ENCODE data around the gene AQP2.
"Not testable (repeated sequence)": the region's sequence is repeated elsewhere in the genome, so short reads cannot be mapped to it uniquely, and the experiment has no call there.

The AQP2 gene

DNA sequence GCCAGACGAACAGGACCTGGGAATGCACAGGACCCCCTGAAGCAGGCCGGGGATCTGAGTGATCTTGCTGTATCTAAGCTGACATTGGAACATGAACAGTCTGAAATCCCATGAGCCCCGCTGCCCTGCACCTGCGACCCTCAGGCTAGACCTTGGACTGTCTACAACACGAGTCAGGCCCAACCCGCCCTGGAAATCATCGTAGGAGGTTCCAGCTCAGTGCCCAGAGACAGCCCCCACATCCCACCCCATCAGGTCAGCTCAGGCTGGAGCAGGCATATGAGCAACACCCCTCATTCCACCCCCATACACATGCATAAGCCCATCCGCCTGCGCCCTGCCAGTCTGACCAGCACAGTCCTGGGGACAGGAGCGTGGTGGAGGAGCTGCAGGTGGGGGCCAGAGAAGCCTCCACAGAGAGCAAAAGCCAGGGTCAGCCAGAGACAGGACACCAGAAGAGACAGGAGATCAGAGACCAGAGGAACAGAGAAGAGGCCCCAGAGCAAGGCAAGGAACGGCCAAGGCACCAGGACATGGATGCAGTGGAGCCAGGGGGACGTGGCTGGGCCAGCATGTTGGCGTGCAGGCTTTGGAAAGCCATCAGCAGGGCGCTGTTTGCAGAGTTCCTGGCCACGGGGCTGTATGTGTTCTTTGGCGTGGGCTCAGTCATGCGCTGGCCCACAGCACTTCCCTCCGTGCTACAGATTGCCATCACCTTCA, 22.3 kb downstream of the AQP2 start, which contains the start of gene AQP6:
AQP6 (plus strand) TSS at position 307 of the 720 bp plus-strand sequence; CDS start at position 534, 227 bp downstream.
- no peak for DNase-seq

DNA sequence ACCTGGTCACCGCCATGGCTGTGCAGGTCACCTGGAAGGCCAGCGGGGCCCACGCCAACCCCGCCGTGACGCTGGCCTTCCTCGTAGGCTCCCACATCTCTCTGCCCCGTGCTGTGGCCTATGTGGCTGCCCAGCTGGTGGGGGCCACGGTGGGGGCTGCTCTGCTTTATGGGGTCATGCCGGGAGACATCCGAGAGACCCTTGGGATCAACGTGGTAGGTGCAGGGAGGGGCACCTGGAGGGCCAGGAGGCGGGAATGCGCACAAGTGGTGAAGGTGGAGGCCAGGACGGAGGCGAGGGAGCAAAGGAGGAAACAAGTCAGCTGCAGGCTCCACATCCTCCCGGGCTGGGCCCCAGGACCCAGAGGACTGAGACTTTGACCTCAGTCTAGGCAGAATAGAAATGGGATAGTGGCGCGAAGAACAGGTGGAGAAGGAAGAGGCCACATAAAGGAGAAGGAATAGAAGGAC, 22.9 kb downstream of the AQP2 start:
- no peak for DNase-seq

- no peak for DNase-seq
Measured at GRCh38 chr12:49974231-49974675, 23.7 kb downstream of the AQP2 start.

- no peak for DNase-seq
Measured at GRCh38 chr12:49974677-49975317, 24.3 kb downstream of the AQP2 start.

- DNase-seq = no peak
Measured at GRCh38 chr12:49975318-49975761, 24.8 kb downstream of the AQP2 start.

- DNase-seq = no peak
Measured at GRCh38 chr12:49976557-49976956, 26.0 kb downstream of the AQP2 start.

DNA sequence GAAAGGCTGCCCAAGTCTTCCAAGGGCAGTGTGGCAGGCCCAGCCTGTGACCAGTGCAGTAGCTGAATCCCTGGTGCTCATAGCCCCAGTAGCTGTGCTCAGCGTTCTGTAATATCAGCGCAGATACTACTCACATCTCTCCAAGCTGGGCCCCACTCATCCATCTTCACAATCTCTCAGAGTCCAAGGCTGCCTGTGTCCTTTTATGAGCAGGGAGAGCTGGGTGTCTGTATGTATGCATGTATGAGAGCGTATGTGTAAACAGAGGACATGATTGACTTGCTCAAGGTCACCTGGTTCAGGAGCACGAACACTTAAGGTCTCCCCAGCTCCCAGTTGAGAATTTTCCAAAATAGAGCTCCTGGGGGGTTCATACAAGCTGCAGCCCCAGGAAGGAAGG, 27.6 kb downstream of the AQP2 start:
- no peak for DNase-seq

GRCh38 chr12:49979016-49979586, 28.6 kb downstream of the AQP2 start:
- no peak for DNase-seq

- no peak for DNase-seq
Measured at GRCh38 chr12:49979791-49980190, 29.3 kb downstream of the AQP2 start.

- DNase-seq = no peak
Measured at GRCh38 chr12:49980501-49981349, 30.2 kb downstream of the AQP2 start.

DNA sequence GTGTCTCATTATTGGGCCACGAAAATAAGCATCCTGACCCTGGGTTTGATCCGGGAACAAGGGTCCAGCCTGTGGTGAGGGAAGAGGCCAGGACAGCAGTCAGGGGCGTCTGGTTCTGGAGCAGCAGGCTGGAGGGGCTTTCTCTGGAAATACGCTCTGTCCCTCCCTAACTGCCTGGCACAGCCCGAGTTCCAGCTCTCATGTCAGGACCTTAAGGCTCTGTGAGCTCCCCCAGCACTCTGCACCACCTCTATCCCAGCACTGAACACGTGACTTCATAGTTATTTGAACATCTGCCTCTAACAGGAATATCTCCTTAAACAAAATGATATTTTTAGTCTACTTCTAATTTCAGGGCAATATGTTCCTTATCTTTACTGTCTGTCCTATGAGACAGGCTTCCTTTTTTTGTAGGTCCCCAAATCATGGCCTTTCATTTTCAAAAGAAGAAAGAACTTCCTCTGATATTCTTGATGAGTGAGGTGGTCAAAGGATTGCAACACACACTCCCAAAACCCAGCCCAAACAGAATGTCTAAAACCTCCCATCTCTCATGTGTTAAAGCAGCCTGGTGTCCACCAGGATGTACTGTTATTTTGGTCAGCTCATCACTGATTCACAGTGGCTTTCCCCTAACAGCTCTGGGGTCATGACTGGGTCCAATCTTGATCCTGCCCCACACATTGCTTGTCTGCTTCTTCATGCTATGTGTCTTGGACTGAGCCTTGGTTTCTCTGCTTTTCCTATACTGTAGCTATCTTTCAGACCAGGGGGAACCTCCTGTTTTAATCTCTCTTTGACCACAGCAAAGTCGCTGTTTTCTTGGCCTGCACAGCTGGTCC, 31.9 kb downstream of the AQP2 start:
- no peak for DNase-seq

GRCh38 chr12:49983892-49984291, 33.4 kb downstream of the AQP2 start:
- peak; percentile 72 to 76 for DNase-seq

DNA sequence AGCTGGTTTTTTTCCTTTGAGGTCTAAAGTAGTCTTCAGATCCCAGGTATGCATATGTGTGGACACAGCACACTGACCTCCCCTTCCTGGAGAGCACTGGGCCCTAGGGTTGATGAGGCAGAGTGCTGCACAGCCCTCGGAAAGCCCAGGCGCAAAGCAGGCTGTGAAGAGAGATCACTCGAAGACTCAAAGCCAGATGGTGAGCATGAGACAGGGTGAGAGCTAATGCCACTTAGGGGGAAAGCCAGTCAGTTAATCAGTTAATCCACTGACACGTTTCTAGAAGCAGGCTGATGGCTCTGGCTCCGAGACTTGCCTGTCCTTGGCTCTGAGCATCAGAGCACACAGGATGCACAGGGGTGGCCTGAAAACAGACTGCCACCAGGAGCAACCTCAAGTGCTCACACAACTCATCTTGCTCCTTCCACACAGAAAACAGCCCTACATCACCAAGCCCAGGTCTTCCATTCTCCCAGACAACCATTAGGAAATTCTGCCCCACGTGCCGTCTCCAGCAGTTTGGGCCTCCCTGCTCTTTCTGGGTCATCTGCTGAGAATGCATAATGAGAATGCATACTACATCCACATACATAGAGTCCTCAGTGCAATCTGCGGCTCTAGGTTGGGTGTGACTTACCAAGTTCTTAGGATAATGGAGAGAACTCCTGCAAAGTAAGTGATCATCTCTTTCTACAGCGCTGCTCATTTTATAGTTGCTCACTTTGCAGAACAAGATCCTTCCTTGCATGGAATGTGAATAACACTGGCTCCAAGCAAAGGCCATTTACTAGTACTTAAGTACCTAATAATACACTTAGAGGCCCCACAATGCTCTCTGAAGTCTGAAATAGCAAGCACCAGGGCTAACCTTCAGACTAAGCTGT, 34.2 kb downstream of the AQP2 start:
- no peak for DNase-seq

DNA sequence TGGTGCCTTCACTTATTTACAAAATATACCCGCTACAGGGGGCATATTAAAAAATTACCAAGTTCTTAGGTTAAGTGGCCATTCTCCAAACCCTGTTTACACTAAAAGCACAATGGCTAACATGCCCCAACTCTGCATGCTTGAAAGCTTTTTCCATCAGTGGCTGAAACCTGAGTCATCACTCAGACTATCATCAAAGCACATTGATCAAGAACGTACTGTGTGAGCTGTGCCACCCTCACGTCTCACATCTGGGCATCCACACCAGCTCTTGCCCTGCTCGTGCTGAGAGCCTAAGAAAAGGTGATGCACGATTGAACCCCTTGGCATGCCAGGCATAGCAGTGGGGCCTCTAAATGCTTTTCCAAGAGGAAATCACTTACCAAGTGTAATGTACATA, 35.4 kb downstream of the AQP2 start:
- no peak for DNase-seq

GRCh38 chr12:49986476-49986875, 35.9 kb downstream of the AQP2 start:
- not testable (repeated sequence) for DNase-seq

- DNase-seq = no peak
Measured at GRCh38 chr12:49987625-49988303, 37.2 kb downstream of the AQP2 start.

DNA sequence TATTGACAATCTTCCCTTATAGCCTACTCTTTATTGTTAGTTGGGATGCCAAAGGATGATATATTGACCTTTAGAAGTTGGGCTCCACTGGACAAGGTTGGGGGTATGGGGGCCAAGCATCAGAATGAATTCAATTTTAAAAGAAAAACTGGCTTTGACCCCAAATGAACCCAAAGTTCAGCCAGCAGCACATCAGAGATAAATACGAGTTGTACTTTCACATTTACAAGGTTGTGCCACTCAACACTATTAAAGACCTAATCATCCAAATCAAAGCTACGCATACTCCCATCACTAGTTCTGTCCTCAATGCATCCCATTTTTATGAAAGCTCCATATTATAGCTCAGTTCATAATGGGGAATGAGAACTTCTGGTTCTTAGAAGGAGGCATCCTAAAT, 38.9 kb downstream of the AQP2 start:
- not testable (repeated sequence) for DNase-seq

DNA sequence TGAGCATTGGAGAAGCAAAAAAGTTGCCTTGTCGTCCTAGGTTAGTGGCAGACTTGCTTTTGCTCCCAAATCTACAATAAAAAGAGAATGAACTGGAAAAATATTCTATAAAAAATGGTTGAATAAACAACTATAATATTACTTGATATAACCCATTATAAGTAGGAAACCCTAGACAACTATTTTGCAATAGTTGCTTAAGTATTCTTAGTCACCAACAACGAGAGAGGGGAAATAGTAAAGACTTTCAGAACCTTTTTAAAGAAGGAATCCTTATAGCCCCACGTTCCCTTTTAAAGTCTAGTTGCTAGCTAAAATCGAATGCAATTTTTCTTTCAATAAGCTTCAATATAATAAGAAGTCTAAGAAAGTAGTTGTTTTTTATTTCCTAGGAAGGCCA, 39.7 kb downstream of the AQP2 start:
- DNase-seq = no peak

- no peak for DNase-seq
Measured at GRCh38 chr12:49998453-49998852, 47.9 kb downstream of the AQP2 start.

DNA sequence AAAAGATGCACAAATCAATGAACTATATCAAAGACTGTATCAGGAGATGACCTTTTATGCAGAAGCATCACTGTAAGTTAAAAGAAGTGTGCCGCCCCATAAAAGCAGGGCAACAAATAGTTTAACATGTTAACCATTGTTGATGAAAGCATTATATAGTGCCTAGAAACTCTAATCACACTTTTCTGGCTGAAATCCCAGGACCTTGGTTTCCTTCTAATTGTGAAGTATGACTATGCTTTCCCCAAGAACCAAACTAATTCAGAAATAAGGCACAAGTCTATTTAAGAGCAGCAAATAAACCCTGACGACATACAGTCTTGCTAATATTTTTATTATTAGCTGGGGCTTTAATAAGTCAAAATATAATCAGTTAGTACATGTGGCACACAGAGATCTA, 53.1 kb downstream of the AQP2 start:
- no peak for DNase-seq
